Right ventricle myocardium inferior (tissue), 1 donor: ENCODE results near the gene NELFA. TPM values are rescaled to one million over a fixed set of nuclear protein-coding genes. Genes with fewer than 3 reads are reported as not detected.

Experiments used
- ATAC-seq: fragments of 200-7000 bp; cut with Tn5 transposase; one replicate; pipeline ENCODE4 v1.9.1; 2020; ENCODE audit warnings: mild to moderate bottlenecking, moderate library complexity
- DNase-seq: peaks from one replicate; pipeline ENCODE4 v3.0.0; 2021; ENCODE audit errors: missing footprints
- intact Hi-C: fragments of 100-400 bp; cut with DNase I; formaldehyde crosslinking; loops from one replicate; pipeline ENCODE4 v1.11.0; 2022
- total RNA-seq: library from RNA; stranded (reverse); fragmentation: NEBNext Ultra II Directional; extraction: Animal tissue kit (Norgen Biotek cat#: 25700); gene quantifications from one replicate; pipeline ENCODE4 v1.2.1, GENCODE V29; 2021
- donor health status: DM: no; HTN: yes; CAD: no; lungs with severe emphysema.

NELFA gene
- total RNA-seq, 1 donor from 2014 or later = 10.8 TPM

- DNase-seq (no peak), ATAC-seq (no peak)
- intact Hi-C loops = no loop called here
Measured at GRCh38 chr4:1986578-1987210, 22.1 kb downstream of the NELFA start.

- intact Hi-C loops = no loop called here
- ATAC-seq (no peak), DNase-seq (no peak)
Measured at GRCh38 chr4:1985780-1986577, 22.8 kb downstream of the NELFA start.

- intact Hi-C loops = no loop called here
- DNase-seq (no peak), ATAC-seq (no peak)
Measured at GRCh38 chr4:1985294-1985693, 23.5 kb downstream of the NELFA start.

GRCh38 chr4:1984406-1985191 lies 24.2 kb downstream of the NELFA start:
- no peak for DNase-seq
- no peak for ATAC-seq
- intact Hi-C loops = no loop called here

GRCh38 chr4:1983846-1984405 lies 24.8 kb downstream of the NELFA start:
- DNase-seq = no peak
- intact Hi-C loops = no loop called here
- ATAC-seq = peak; percentile 36

- DNase-seq (no peak), ATAC-seq (no peak)
- intact Hi-C loops = no loop called here
Measured at GRCh38 chr4:1983053-1983845, 25.5 kb downstream of the NELFA start.

GRCh38 chr4:1982124-1983052 lies 26.4 kb downstream of the NELFA start:
- no peak for DNase-seq
- intact Hi-C loops = no loop called here
- no peak for ATAC-seq

- ATAC-seq = no peak
- DNase-seq = no peak
- intact Hi-C loops = no loop called here
Measured at GRCh38 chr4:1981251-1982058, 27.3 kb downstream of the NELFA start.

- DNase-seq = no peak
- intact Hi-C loops = no loop called here
- no peak for ATAC-seq
Measured at GRCh38 chr4:1980561-1981041, 28.2 kb downstream of the NELFA start.

- no peak for ATAC-seq
- DNase-seq = no peak
- intact Hi-C loops = no loop called here
Measured at GRCh38 chr4:1979477-1980196, 29.1 kb downstream of the NELFA start.

GRCh38 chr4:1978741-1979476 lies 29.9 kb downstream of the NELFA start:
- DNase-seq (no peak), ATAC-seq (no peak)
- intact Hi-C loops = no loop called here

GRCh38 chr4:1978226-1978625 lies 30.5 kb downstream of the NELFA start:
- intact Hi-C loops = no loop called here
- DNase-seq = no peak
- ATAC-seq = no peak

- intact Hi-C loops = no loop called here
- DNase-seq (no peak), ATAC-seq (no peak)
Measured at GRCh38 chr4:1976416-1977352, 32.1 kb downstream of the NELFA start.

GRCh38 chr4:1975880-1976279 lies 32.9 kb downstream of the NELFA start:
- ATAC-seq = no peak
- intact Hi-C loops = no loop called here
- no peak for DNase-seq
